Activated T-cell treated with anti-CD3 and anti-CD28 coated beads, Interleukin-2, amount 50 U/mL, for 72 hours (primary cell): ENCODE measurements around the gene VPS37C. TPM values are rescaled to one million over a fixed set of nuclear protein-coding genes. Genes with fewer than 3 reads are reported as not detected.
A peak's percentile ranks its signal among the peaks of the same experiment; 100 is the strongest.
"Not testable (repeated sequence)": the region's sequence is repeated elsewhere in the genome, so short reads cannot be mapped to it uniquely, and the experiment has no call there.

Source experiments
- ATAC-seq, 2 donors: fragments of 150-1000 bp; cut with Tn5 transposase; replicated peaks in 1 of 2; 2 replicates each; pipeline ENCODE4 v1.10.0; 2021; ENCODE audit warnings: moderate library complexity in 2 of 2, mild to moderate bottlenecking in 1 of 2
- DNase-seq, 2 donors: peaks; one replicate each; pipeline ENCODE4 v3.0.0; 2021 to 2022; ENCODE audit warnings: mixed read lengths in 1 of 2
- H3K27ac Mint-ChIP-seq: one replicate; pipeline ENCODE4 v1.8.0; 2022; ENCODE audit warnings: mild to moderate bottlenecking, moderate library complexity, mixed read lengths
- H3K27me3 Mint-ChIP-seq: one replicate; pipeline ENCODE4 v1.8.0; 2022; ENCODE audit warnings: low read depth, mixed read lengths
- H3K36me3 Mint-ChIP-seq, 2 donors: one replicate each; pipeline ENCODE4 v1.8.0; 2022; ENCODE audit warnings: mixed read lengths in 2 of 2, mild to moderate bottlenecking in 1 of 2; ENCODE audit not compliant: insufficient read depth in 2 of 2
- H3K4me1 Mint-ChIP-seq: one replicate; pipeline ENCODE4 v1.8.0; 2022; ENCODE audit warnings: low read depth, mixed read lengths
- H3K4me3 Mint-ChIP-seq, 2 donors: one replicate each; pipeline ENCODE4 v1.8.0; 2022; ENCODE audit warnings: mild to moderate bottlenecking in 2 of 2, mixed read lengths in 2 of 2, moderate library complexity in 2 of 2
- H3K9me3 Mint-ChIP-seq, 2 donors: one replicate each; pipeline ENCODE4 v1.8.0; 2022; ENCODE audit warnings: mixed read lengths in 2 of 2
- total RNA-seq, 2 donors: library from RNA; stranded (reverse); gene quantifications; one replicate each; pipeline ENCODE4 v1.2.3, GENCODE V29; 2022

The VPS37C gene
- total RNA-seq, 2 donors from 2014 or later: 13.0 to 14.9 TPM

- Mint-ChIP-seq H3K36me3 (peaks cover 4 to 9% of the 10 kb centered on the region in 2 donors), H3K4me1 (peaks cover 26% of the 10 kb centered on the region), H3K4me3 (no peak overlapping the region), H3K27me3 (no peaks in the 10 kb centered on the region), H3K9me3 (peaks cover 8 to 9% of the 10 kb centered on the region in 2 donors), H3K27ac (no peak overlapping the region)
- DNase-seq (no peak), ATAC-seq (no peak)
These were observed 9.3 kb upstream of the VPS37C start for GRCh38 chr11:61170566-61170965.

- H3K9me3 Mint-ChIP-seq: peaks cover 8 to 9% of the 10 kb centered on the region in 2 donors
- DNase-seq: no peak
These were observed 7.6 kb upstream of the VPS37C start for GRCh38 chr11:61168800-61169199.

GRCh38 chr11:61168042-61168688 lies 6.9 kb upstream of the VPS37C start:
- Mint-ChIP-seq H3K27me3 (no peaks in the 10 kb centered on the region), H3K9me3 (peaks cover 8% of the 10 kb centered on the region in 2 donors), H3K4me1 (peaks cover 48% of the 10 kb centered on the region), H3K27ac (no peak overlapping the region), H3K4me3 (no peak overlapping the region), H3K36me3 (peaks cover 4 to 9% of the 10 kb centered on the region in 2 donors)
- ATAC-seq: no peak
- no peak for DNase-seq

More at GRCh38 chr11:61168800-61169199, 7.6 kb upstream of the VPS37C start:
- Mint-ChIP-seq H3K4me3 (no peak overlapping the region), H3K27me3 (no peaks in the 10 kb centered on the region), H3K4me1 (peaks cover 42% of the 10 kb centered on the region), H3K27ac (no peak overlapping the region), H3K36me3 (peaks cover 4 to 9% of the 10 kb centered on the region in 2 donors)
- no peak for ATAC-seq

GRCh38 chr11:61166331-61166730 lies 5.1 kb upstream of the VPS37C start:
- not testable (repeated sequence) for ATAC-seq, H3K4me3 Mint-ChIP-seq, H3K27me3 Mint-ChIP-seq, H3K9me3 Mint-ChIP-seq, H3K36me3 Mint-ChIP-seq, H3K27ac Mint-ChIP-seq, DNase-seq
- peaks cover 49% of the 10 kb centered on the region for H3K4me1 Mint-ChIP-seq

GRCh38 chr11:61165785-61166184 lies 4.6 kb upstream of the VPS37C start:
- H3K36me3 Mint-ChIP-seq, H3K27ac Mint-ChIP-seq, H3K27me3 Mint-ChIP-seq, DNase-seq, ATAC-seq, H3K4me3 Mint-ChIP-seq, H3K9me3 Mint-ChIP-seq: not testable (repeated sequence)
- H3K4me1 Mint-ChIP-seq: peaks cover 50% of the 10 kb centered on the region

GRCh38 chr11:61164606-61165424 lies 3.6 kb upstream of the VPS37C start:
- Mint-ChIP-seq H3K27ac (peak overlapping the region; percentile 72), H3K4me3 (peak overlapping the region; percentile 70 to 71), H3K36me3 (no peaks in the 10 kb centered on the region), H3K27me3 (no peaks in the 10 kb centered on the region), H3K9me3 (no peaks in the 10 kb centered on the region), H3K4me1 (peaks cover 59% of the 10 kb centered on the region)
- DNase-seq (no peak), ATAC-seq (no peak)

- peak overlapping the region; percentile 70 to 71 for H3K4me3 Mint-ChIP-seq
- no peaks in the 10 kb centered on the region for H3K9me3 Mint-ChIP-seq
- peaks cover 65% of the 10 kb centered on the region for H3K4me1 Mint-ChIP-seq
- ATAC-seq (no peak), DNase-seq (peak; percentile 27 to 43)
- H3K27me3 Mint-ChIP-seq: no peaks in the 10 kb centered on the region
- H3K36me3 Mint-ChIP-seq: no peaks in the 10 kb centered on the region
- H3K27ac Mint-ChIP-seq: peak overlapping the region; percentile 72
These were observed 2.7 kb upstream of the VPS37C start for GRCh38 chr11:61163714-61164605.

- H3K27ac Mint-ChIP-seq: no peak overlapping the region
These were observed 1.8 kb upstream of the VPS37C start for GRCh38 chr11:61163021-61163420.

GRCh38 chr11:61162092-61162941 lies 1.1 kb upstream of the VPS37C start:
- Mint-ChIP-seq H3K4me3 (peak overlapping the region; percentile 89 to 90), H3K4me1 (peaks cover 68% of the 10 kb centered on the region), H3K27ac (peak overlapping the region; percentile 97), H3K9me3 (no peaks in the 10 kb centered on the region), H3K27me3 (no peaks in the 10 kb centered on the region), H3K36me3 (no peaks in the 10 kb centered on the region)
- ATAC-seq: no peak
- peak; percentile 20 to 35 for DNase-seq

More at GRCh38 chr11:61163021-61163420, 1.8 kb upstream of the VPS37C start:
- H3K4me3 Mint-ChIP-seq: peak overlapping the region; percentile 12 to 41
- DNase-seq (no peak), ATAC-seq (no peak)
- no peaks in the 10 kb centered on the region for H3K36me3 Mint-ChIP-seq
- no peaks in the 10 kb centered on the region for H3K27me3 Mint-ChIP-seq
- peaks cover 72% of the 10 kb centered on the region for H3K4me1 Mint-ChIP-seq
- no peaks in the 10 kb centered on the region for H3K9me3 Mint-ChIP-seq

GRCh38 chr11:61160487-61161189 lies 588 bp downstream of the VPS37C start:
- H3K9me3 Mint-ChIP-seq: peaks cover 2 to 3% of the 10 kb centered on the region in 2 donors
- H3K27me3 Mint-ChIP-seq: no peaks in the 10 kb centered on the region
- ATAC-seq: no peak
- no peak for DNase-seq
- peak overlapping the region; percentile 89 for H3K27ac Mint-ChIP-seq
- peak overlapping the region; percentile 81 to 87 for H3K4me3 Mint-ChIP-seq
- H3K4me1 Mint-ChIP-seq: peaks cover 71% of the 10 kb centered on the region
- H3K36me3 Mint-ChIP-seq: peaks cover 2 to 6% of the 10 kb centered on the region in 2 donors

- H3K27ac Mint-ChIP-seq: peak overlapping the region; percentile 72
- peak overlapping the region; percentile 14 to 60 for H3K4me3 Mint-ChIP-seq
- no peak for ATAC-seq
- peaks cover 55% of the 10 kb centered on the region for H3K4me1 Mint-ChIP-seq
- H3K27me3 Mint-ChIP-seq: no peaks in the 10 kb centered on the region
- DNase-seq: no peak
- peaks cover 8% of the 10 kb centered on the region in 2 donors for H3K9me3 Mint-ChIP-seq
- H3K36me3 Mint-ChIP-seq: peaks cover 12 to 23% of the 10 kb centered on the region in 2 donors
These were observed 2.4 kb downstream of the VPS37C start for GRCh38 chr11:61158691-61159381.
